Vagina (tissue), 2 donors: ENCODE measurements around the gene PARVA.

Source experiments
- CTCF ChIP-seq, 3 experiments: fragments of 450-650 bp in 2 of 3; fragments of 200-600 bp in 1 of 3; sonication (generic) in 1 of 3; IDR thresholded peaks; one replicate each; pipeline ENCODE4 v1.5.1; 2017 to 2019; ENCODE audit warnings: antibody characterized with exemption in 3 of 3, mild to moderate bottlenecking in 2 of 3, moderate library complexity in 2 of 3
- POLR2A ChIP-seq, 2 donors: fragments of 450-650 bp; IDR thresholded peaks; one replicate each; pipeline ENCODE4 v1.6.1; 2017; ENCODE audit warnings: antibody characterized with exemption in 2 of 2, mild to moderate bottlenecking in 2 of 2, moderate library complexity in 2 of 2

DNA sequence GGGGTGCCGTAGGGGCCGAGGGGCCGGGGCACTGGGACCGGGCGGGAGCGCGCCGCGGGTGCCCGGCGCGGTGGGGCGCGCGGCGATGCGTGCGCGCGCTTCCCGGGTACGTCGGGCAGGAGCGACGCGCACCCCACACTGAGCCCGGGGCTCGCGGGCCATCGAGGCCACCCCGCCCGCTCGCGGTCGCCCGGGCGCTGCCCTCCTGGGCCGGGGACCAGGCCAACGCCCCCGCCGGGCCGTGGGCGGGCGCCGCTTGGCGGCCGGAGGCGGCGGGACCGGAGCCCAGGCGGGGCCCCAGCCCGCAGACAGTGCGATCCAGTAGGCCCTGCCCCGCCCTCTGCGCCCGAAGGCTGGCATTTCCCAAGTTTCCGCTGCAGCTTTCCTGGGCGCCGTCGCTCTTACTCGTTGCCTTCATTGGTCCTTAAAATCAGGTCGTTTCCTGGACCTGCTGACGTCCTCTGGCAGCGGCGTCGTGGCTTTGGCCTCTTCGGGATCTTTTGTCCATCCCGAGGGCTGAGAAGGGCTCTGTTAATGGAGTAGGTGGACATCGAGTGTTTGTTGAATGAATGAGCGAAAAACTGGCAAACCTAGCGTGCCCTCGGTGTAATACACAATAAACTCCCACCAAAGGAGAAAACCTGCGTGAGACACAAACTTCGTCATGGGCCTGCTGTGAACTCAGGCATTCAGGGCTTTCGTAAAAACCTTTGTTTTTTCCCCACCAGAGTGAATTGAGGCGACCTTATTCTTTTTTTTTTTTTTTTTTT, 638 bp downstream of the PARVA start:
- TF ChIP-seq CTCF (IDR thresholded peaks at IDR 0.05) (peak in 1 of 3 experiments; percentile 19), POLR2A (IDR thresholded peaks at IDR 0.05) (no peak)
